Measurements from ENCODE around the gene SPEN. TPM values are rescaled to one million over a fixed set of nuclear protein-coding genes. Genes with fewer than 3 reads are reported as not detected.

The SPEN gene
- total and polyA plus RNA-seq, 2 of the 13 experiments (the other 11 are each of a cell fraction or from before 2014, with no cell fraction given), result 4.8 to 14.0 TPM

- intact Hi-C loops (cut with micrococcal nuclease; ENCODE audit: unreplicated experiment) (no loop called here), in situ Hi-C loops (cut with HindIII; ENCODE audit: extremely low pct_ligation_motif_present, low pct_unique_long_range_greater_than_20kb) (no loop called here)
- H3K4me1 ChIP-seq (ENCODE audit: insufficient read depth, low read length), result peaks cover 12% of the 10 kb centered on the region; the same call in 1 of the 2 replicates
- no peak overlapping the region for H3K9ac ChIP-seq (ENCODE audit: insufficient read depth, low read depth, low read length)
- FAIRE-seq, result no peak
- H3K36me3 ChIP-seq (replicated peaks in 1 of 2; ENCODE audit: control insufficient read depth in 1 of 2, insufficient read depth in 2 of 2, low read length in 2 of 2), result peaks cover 2 to 14% of the 10 kb centered on the region in 2 experiments; a peak in 3 of 5 replicates
- TF ChIP-seq NONO (IDR thresholded peaks at IDR 0.05) (no peak), NONO (CRISPR knock-in tag; conservative IDR thresholded peaks at IDR 0.05) (no peak), ZFP41 (CRISPR knock-in tag; IDR thresholded peaks at IDR 0.05; ENCODE audit: borderline replicate concordance) (no peak), ZNF207 (IDR thresholded peaks at IDR 0.05; ENCODE audit: borderline replicate concordance) (no peak), ELF4 (CRISPR knock-in tag; IDR thresholded peaks at IDR 0.05; ENCODE audit: borderline replicate concordance) (no peak), ZNF576 (CRISPR knock-in tag; IDR thresholded peaks at IDR 0.05) (no peak), DNMT1 (CRISPR knock-in tag; IDR thresholded peaks at IDR 0.05) (no peak), SMAD3 (CRISPR knock-in tag; IDR thresholded peaks at IDR 0.05) (no peak), ZNF317 (CRISPR knock-in tag; IDR thresholded peaks at IDR 0.05) (no peak), PBX2 (CRISPR knock-in tag; IDR thresholded peaks at IDR 0.05) (no peak)
- no peaks in the 10 kb centered on the region for H3K9me3 ChIP-seq (ENCODE audit: low read length)
- H2AFZ ChIP-seq (ENCODE audit: low read length), result no peak overlapping the region
- ChIA-PET CTCF (ENCODE audit: low intra/inter-chr PET ratio, low total read pairs) (no interaction called here), POLR2A (no interaction called here)
- no peaks in the 10 kb centered on the region for H3K27me3 ChIP-seq (ENCODE audit: control insufficient read depth in 1 of 2, insufficient read depth in 2 of 2, low read length in 2 of 2)
- ATAC-seq, result no peak
- H3K4me2 ChIP-seq (ENCODE audit: low read depth, low read length), result no peak overlapping the region
- no peak for DNase-seq (ENCODE audit: low spot score)
- no peaks in the 10 kb centered on the region; the same call in 1 of the 2 replicates for H4K20me1 ChIP-seq (ENCODE audit: insufficient read depth, low read length)
- H3K79me2 ChIP-seq (ENCODE audit: insufficient read depth, low read length), result peaks cover 13% of the 10 kb centered on the region
- BruUV-seq (replicated peaks), result no TSS peak
- no peak overlapping the region for H3K4me3 ChIP-seq (replicated peaks in 1 of 3; ENCODE audit: insufficient read depth in 1 of 3, low read depth in 2 of 3, low read length in 3 of 3)
- no peak overlapping the region for H3K27ac ChIP-seq (ENCODE audit: extremely low read length, insufficient read depth, low read length)
Measured at GRCh38 chr1:15963363-15963967, 116.0 kb downstream of the SPEN start.
